Cardiac muscle cell (in vitro differentiated cells and primary cell): ENCODE results near the gene CHD8. TPM values are rescaled to one million over a fixed set of nuclear protein-coding genes. Genes with fewer than 3 reads are reported as not detected.

Experiments used
- DNase-seq, 2 donors: peaks; one replicate each; pipeline versions ENCODE4 v3.0.0 to v3.0.0-alpha.2; 2010 to 2017; ENCODE audit warnings: low read depth in 1 of 2, low spot score in 1 of 2
- H3K27ac ChIP-seq: fragments of 200-600 bp; sonication (generic); 2 replicates; pipeline ENCODE4 v1.5.1; 2016
- H3K27me3 ChIP-seq: fragments of 200-600 bp; sonication (generic); 2 replicates; pipeline ENCODE4 v1.6.0; 2016; ENCODE audit warnings: control low read depth
- H3K36me3 ChIP-seq: fragments of 200-600 bp; sonication (generic); 2 replicates; pipeline ENCODE4 v1.5.1; 2016; ENCODE audit warnings: control low read depth
- H3K4me1 ChIP-seq: fragments of 200-600 bp; sonication (generic); 2 replicates; pipeline ENCODE4 v1.8.1; 2017; ENCODE audit warnings: low read depth, mild to moderate bottlenecking, mixed run types
- H3K4me3 ChIP-seq: fragments of 200-600 bp; sonication (generic); 2 replicates; pipeline ENCODE4 v1.5.1; 2016; ENCODE audit warnings: mild to moderate bottlenecking
- H3K9me3 ChIP-seq: fragments of 200-600 bp; sonication (generic); 2 replicates; pipeline ENCODE4 v1.5.1; 2017; ENCODE audit warnings: low read depth, mild to moderate bottlenecking, control low read depth
- CTCF ChIP-seq: IDR thresholded peaks from 2 replicates; pipeline ENCODE4 v1.5.1; 2012; ENCODE audit warnings: low read depth, mild to moderate bottlenecking, low read length
- polyA plus RNA-seq: library from polyadenylated mRNA; unstranded; fragments of >200 nt; fragmentation: Nextera tagmentation; extraction: Ambion mirVana; gene quantifications from 2 replicates; pipeline ENCODE4 v1.2.1, GENCODE V29; 2016
- total RNA-seq: library from RNA; depleted of rRNA; stranded (reverse); fragments of >200 nt; gene quantifications from 2 replicates; pipeline ENCODE4 v1.2.3, GENCODE V29; 2016

Gene CHD8
- total RNA-seq (59.2 and 71.4 TPM in 2 replicates), polyA plus RNA-seq (25.2 and 36.7 TPM in 2 replicates)

DNA sequence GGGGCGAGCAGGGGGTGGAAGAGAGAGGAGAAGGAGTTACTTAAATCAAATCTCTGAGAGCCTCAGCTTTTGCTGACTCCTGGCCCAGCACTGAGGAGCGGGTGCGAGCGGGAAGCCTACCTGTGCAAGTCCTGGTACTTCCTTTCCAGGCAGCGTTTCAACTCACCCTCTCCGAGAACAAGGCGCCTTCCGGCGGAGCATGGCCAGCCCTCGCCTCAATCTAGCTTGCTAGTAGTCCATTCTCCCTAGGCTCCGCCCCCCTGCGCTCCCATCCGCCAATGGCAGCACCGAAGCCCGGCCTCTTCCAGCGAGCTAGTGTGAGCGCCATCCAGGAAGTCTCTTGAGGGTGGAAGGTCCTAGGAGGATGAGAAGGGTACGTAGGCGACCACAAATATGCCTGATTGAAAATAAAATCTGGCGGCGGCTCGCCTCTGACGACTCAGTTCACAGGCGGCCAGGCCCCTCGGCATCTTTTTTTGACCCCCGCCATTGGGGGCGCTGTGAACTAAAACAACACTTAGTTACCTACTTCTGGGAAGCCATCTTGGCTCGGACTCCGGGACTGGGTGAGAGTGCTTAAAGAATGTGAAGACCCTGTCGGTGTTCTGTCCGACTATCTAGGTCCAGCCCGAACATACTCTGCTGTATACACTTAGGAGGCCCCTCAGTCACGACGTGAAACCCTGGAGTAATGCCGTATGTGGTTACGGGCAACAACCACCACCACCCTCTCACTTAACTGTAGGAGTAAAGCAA, at the start of gene CHD8:
CHD8 (minus strand) TSS at position 212 of the 756 bp plus-strand sequence. CDS start 24,480 bp downstream, outside the sequence.
- peak; percentile 100 for DNase-seq
- Histone ChIP-seq H3K9me3 (no peaks in the 10 kb centered on the region), H3K27me3 (no peaks in the 10 kb centered on the region), H3K4me3 (peak within 1 kb of the TSS; percentile 83), H3K27ac (peak within 1 kb of the TSS; percentile 97), H3K36me3 (peaks cover 7% of the 10 kb centered on the region), H3K4me1 (peaks cover 7% of the 10 kb centered on the region)
- peak; percentile 60 for TF ChIP-seq CTCF

DNA sequence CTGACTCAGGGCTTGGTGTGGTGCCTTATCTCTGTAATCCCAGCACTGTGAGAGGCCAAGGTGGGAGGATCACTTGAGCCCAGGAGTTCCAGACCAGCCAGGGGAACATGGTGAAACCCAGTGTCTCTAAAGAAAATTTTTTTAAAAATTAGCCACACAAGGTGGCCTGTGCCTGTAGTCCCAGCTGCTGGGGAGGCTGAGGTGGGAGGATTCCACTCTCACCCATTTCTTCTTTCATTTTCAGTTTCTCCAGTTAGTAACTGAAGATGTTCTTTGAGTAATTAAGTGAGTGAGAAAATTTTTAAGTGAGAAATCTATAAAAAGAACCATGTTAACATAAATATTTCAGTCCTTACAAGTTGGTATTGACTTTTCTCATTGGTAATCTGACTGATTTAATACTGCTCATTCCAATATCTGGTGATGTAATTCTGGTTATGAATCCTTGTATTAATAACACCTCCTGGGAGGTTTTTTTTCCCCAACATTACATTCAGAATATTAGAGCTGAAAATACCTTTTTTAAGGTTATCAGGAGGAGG, 49.2 kb upstream of the CHD8 start:
- no peaks in the 10 kb centered on the region for H3K9me3 ChIP-seq
- no peak for TF ChIP-seq CTCF
- peaks cover 4% of the 10 kb centered on the region for H3K4me1 ChIP-seq
- no peak overlapping the region for H3K27ac ChIP-seq
- H3K4me3 ChIP-seq = no peak overlapping the region
- H3K36me3 ChIP-seq = peaks cover 22% of the 10 kb centered on the region
- H3K27me3 ChIP-seq = no peaks in the 10 kb centered on the region
- DNase-seq = no peak

GRCh38 chr14:21503376-21503775, 47.5 kb upstream of the CHD8 start:
- peaks cover 38% of the 10 kb centered on the region for H3K36me3 ChIP-seq
- no peak for TF ChIP-seq CTCF
- no peak for DNase-seq
- no peaks in the 10 kb centered on the region for H3K9me3 ChIP-seq
- H3K4me3 ChIP-seq = no peak overlapping the region
- H3K4me1 ChIP-seq = no peaks in the 10 kb centered on the region
- H3K27ac ChIP-seq = no peak overlapping the region
- H3K27me3 ChIP-seq = no peaks in the 10 kb centered on the region

DNA sequence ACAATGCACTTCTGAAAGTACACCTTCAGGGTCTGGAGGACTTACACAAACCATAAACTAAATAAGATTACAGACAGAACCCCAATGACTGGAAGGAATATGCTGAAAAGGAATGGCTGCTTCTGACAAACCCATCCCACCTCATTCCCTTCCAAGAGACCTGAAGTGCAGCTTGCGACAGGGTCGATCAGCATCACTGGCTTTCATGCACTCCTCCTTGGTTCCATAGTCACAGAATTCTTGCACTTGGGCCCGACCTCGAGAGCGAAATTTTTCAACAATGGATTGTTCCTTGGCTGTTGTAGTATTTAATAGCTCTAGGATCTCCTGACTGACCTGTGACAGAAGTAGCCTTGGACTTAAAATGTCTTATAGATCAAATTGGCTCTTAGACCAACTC, 45.6 kb upstream of the CHD8 start:
- H3K4me3 ChIP-seq = no peak overlapping the region
- no peak for DNase-seq
- H3K4me1 ChIP-seq = no peaks in the 10 kb centered on the region
- no peak overlapping the region for H3K27ac ChIP-seq
- H3K9me3 ChIP-seq = no peaks in the 10 kb centered on the region
- peaks cover 54% of the 10 kb centered on the region for H3K36me3 ChIP-seq
- no peaks in the 10 kb centered on the region for H3K27me3 ChIP-seq
- no peak for TF ChIP-seq CTCF

GRCh38 chr14:21498540-21499526, 42.9 kb upstream of the CHD8 start:
- no peaks in the 10 kb centered on the region for H3K4me1 ChIP-seq
- H3K27ac ChIP-seq = peak overlapping the region; percentile 30
- H3K36me3 ChIP-seq = peaks cover 71% of the 10 kb centered on the region
- H3K4me3 ChIP-seq = no peak overlapping the region
- H3K9me3 ChIP-seq = no peaks in the 10 kb centered on the region
- H3K27me3 ChIP-seq = no peaks in the 10 kb centered on the region
- TF ChIP-seq CTCF = peak; percentile 37
- DNase-seq = peak; percentile 58 to 76
